Measurements from ENCODE around the gene MRAP.
"Not testable (repeated sequence)": the region's sequence is repeated elsewhere in the genome, so short reads cannot be mapped to it uniquely, and the experiment has no call there.

MRAP gene

GRCh38 chr21:32298658-32299081 lies at the start of gene MRAP:
MRAP (plus strand) TSS chr21:32298855; CDS start chr21:32298972, 117 bp downstream.
- DNase-seq (ENCODE audit: low read depth): no peak

DNA sequence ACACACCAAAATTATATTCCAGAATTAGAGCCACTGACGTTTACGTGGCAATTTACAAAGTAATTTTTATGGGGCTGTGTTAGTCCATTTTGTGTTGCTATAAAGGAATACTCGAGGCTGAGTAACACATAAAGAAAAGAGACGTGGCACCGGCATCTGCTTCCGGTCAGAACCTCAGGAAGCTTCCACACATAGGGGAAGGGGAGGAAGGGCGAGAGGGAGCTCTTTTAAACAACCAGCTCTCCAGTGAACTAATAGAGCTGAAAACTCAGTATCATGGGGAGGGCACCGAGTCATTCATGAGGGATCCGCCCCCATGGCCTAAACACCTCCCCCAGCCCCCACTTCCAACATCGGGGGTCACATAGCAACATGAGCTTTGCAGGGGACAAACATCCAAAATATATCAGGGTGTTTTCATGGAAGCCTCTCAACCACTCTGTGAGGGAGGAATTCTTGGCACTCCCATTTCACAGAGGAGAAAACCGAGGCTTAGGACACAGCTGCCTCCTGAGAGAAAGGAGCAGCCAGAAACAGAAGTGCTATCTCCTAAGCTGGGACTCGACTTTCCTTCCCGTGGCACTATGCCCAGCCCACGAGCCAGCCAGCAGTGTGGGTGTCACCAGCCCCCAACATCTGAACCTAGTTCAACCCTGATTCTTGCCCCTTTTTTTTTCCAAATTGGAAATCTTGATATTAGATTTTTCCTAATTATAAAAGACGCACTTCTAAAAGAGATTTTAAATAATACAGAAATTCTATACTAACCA lies 49.0 kb upstream of the MRAP start:
- no peak for DNase-seq (ENCODE audit: low read depth)

GRCh38 chr21:32252136-32252535 lies 46.5 kb upstream of the MRAP start:
- DNase-seq (ENCODE audit: low read depth): no peak

GRCh38 chr21:32253215-32253641 lies 45.4 kb upstream of the MRAP start:
- no peak for DNase-seq (ENCODE audit: low read depth)

DNA sequence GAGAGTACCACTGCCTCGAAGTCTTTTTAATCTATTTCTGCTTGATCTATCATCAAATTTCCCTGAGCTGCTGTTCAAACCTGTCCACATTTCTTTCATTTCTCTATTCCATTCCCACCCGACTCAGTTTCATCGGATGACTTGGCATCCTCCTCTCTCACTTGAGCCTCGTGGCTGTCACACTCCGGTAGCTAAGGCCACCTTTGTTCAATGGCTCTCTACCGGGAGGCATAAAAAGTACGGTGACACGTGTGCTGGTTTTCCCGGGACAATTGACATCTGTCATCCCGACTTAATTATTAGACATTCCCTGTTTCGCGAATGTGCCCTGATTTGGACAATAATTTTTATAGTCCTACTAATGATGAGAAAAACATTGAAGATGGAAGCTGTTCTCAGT lies 42.4 kb upstream of the MRAP start:
- no peak for DNase-seq (ENCODE audit: low read depth)

- peak; percentile 94 for DNase-seq (ENCODE audit: low read depth)
Observed at GRCh38 chr21:32256873-32257620, 41.6 kb upstream of the MRAP start.

DNA sequence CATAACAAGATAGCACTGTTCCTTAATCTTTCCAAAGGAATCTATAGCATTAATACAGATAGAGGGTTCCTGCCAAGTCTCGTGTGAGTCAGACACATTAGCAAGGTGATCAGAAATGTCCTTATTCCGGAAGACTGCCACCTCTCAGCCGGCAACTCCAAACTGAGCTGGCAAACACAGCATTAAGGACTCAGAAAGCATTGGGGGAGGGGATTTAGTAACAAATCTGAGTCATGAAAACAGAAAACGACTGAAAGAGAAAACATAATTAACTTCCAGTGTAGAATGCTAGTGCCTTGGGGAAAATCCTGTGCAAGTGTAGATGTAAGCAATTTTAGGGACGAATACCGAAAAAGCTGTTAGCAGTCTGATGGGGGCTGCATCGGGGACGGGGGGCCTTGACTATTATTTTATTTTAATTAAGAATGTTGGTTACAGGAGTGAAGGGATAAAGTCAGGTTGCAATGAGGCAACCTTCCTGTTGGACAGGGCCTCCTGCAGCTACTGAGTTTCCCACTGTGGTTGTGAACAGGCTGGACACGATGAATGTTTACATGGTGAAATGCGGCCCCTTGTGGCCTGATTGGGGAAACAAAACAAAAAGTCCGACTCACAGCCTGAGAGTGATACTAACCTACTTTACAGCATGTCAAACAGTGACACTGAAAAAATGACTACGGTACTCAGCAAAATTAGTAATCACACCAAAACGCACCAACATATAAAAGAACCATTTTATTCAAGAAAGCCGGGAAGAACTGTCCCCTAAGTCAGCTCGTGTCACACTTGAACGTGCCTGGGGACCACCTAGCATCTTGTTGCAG lies 40.5 kb upstream of the MRAP start:
- DNase-seq (ENCODE audit: low read depth): peak; percentile 79

DNA sequence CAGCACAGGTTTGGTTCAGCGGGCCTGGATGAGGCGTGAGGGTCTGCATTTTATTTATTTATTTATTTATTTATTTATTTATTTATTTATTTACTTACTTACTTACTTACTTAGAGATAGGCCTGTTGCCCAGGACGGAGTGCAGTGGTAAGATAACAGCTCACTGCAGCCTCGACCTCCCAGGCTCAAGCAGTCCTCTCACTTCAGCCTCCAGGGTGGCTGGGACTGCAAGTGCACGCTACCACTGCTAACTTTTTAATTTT lies 39.9 kb upstream of the MRAP start:
- DNase-seq (ENCODE audit: low read depth): not testable (repeated sequence)

DNA sequence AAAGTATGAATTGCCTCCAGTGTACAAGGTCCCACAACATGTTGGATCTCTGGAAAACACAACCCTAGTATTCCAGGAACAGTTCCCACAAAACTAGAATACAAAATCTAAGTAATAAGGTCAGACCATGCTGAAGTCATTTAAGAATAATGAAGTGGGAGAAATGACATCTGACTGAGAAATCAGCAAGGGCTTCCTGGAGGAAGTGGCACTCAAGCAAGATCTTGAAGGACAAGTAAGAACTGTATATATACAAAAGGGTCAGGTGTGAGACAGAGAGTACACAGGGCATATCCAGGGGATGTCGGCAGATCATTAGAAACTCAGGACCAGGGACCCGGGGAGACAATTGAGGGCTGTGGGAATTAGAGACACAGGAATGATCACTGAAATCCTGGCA lies 38.5 kb upstream of the MRAP start:
- DNase-seq (ENCODE audit: low read depth): no peak

DNA sequence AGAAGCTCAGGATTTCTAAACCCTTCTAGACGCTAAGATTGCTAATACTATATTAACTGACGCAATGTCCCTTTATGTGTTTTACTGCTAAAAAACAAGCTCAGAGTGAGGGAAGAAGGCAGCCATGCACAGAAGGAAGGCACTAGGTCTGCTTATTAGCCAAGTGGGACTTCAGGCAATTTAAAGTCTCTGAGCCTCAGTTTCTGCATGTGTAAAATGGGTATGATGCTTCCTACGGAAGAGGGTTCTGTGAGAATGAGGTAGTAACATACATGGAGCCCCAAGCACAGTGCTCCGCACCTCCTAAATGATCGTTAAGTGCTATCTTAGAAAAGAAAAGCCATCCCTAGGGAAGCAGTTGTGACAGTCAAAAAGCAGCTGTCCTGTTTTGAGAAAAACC lies 36.7 kb upstream of the MRAP start:
- no peak for DNase-seq (ENCODE audit: low read depth)

DNA sequence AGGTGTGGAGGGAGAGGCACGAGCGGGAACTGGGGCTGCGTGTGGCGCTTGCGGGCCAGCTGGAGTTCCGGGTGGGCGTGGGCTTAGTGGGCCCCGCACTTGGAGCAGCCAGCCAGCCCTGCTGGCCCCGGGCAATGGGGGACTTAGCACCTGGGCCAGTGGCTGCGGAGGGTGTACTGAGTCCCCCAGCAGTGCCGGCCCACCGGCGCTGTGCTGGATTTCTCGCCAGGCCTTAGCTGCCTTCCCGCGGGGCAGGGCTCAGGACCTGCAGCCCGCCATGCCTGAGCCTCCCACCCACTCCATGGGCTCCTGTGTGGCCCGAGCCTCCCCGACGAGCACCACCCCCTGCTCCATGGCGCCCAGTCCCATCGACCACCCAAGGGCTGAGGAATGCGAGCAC lies 33.3 kb upstream of the MRAP start:
- DNase-seq (ENCODE audit: low read depth): not testable (repeated sequence)

GRCh38 chr21:32270748-32271147 lies 27.9 kb upstream of the MRAP start:
- no peak for DNase-seq (ENCODE audit: low read depth)

DNA sequence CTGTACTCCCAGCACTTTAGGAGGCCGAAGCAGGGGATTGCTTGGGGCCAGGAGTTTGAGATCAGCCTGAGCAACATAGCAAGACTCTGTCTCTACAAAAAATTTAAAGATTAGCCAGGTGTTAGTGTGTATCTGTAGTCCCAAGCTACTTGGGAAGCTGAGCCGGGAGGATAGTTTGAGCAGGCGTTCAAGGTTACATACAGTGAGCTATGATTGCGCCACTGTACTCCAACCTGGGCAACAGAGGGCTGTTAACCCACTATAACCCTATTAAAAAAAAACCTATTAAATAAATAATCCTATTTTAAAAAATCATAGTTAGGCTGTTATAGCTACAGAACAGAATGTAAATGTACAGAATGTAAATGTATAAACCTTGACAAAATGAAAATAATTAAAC lies 22.0 kb upstream of the MRAP start:
- no peak for DNase-seq (ENCODE audit: low read depth)

GRCh38 chr21:32278103-32278502 lies 20.6 kb upstream of the MRAP start:
- no peak for DNase-seq (ENCODE audit: low read depth)

- DNase-seq (ENCODE audit: low read depth): peak; percentile 91
Observed at GRCh38 chr21:32278518-32279376, 19.9 kb upstream of the MRAP start, which contains the start of gene MIS18A. MIS18A (minus strand) TSS chr21:32279049; CDS start chr21:32279014, 35 bp downstream.

GRCh38 chr21:32279377-32279680 lies 19.3 kb upstream of the MRAP start:
- DNase-seq (ENCODE audit: low read depth): no peak

DNA sequence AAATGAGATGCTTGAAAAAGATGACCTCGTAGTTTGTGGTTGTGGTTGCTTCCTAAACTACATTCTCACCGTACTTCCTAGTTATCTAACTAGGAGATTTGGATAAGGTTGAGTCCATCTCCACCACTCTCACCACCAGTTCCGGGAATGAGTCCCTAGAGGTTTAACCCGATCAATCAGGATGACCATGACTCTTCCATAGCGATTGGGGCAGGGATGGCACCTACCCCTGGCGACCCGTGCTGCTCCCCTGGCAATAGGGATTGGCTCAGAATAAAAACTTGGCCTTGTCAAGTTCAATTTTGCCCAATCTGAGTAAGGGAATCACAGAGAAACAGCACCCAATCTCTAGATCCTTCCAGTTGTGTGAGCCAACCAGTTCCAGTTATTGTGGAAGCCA lies 17.1 kb upstream of the MRAP start:
- DNase-seq (ENCODE audit: low read depth): no peak

DNA sequence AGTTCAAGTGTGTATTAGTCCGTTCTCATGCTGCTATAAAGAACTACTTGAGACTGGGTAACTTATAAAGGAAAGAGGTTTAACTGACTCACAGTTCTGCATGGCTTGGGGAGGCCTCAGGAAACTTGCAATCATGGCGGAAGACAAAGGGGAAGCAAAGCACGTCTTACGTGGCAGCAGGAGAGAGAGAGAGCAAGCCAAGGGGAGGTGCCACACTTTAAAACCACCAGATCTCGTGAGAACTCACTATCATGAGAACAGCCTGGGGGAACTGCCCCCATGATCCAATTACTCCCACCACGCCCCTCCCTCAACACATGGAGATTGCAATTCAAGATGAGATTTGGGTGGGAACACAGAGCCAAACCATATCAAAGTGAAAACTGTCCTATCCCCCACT lies 15.7 kb upstream of the MRAP start:
- no peak for DNase-seq (ENCODE audit: low read depth)

GRCh38 chr21:32285476-32285875 lies 13.2 kb upstream of the MRAP start:
- DNase-seq (ENCODE audit: low read depth): no peak

DNA sequence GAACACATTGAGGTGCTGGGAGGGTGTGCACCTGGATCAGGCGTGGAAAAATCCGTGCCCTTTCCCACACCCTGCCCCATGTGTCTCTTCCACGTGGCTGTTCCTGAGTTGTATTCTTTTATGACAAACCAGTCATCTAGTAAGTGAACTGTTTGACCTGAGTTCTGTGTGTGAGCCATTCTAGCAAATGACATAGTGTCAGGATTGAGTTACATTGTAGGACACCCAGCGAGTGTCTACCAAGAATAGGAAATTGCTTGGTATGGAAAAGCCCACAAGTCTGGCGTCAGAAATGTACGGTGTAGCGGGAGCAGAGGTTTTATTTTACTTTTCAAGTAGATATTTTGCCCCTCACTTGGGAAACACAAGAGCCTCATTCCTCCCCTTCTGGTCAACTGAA lies 1.2 kb upstream of the MRAP start:
- DNase-seq (ENCODE audit: low read depth): no peak

GRCh38 chr21:32298148-32298559 lies 501 bp upstream of the MRAP start:
- peak; percentile 28 for DNase-seq (ENCODE audit: low read depth)

DNA sequence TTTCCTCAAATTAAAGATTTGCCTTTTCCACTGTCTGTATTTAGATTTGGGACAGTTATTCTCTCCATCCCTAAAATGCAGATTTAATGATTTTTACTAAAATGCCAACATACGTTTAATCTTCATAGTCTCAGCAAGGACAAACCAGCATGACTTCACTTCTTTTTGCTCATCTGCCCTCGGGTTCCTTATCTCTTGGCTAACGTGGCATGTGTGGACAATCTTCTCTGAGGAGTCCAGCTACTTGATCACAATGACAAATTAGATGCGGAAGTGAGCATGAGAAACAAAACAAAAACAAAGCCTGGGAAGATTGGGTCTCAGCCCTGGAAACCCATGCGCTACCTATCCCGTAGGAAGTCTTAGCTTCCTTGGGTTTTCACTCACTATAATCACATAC lies 1.0 kb downstream of the MRAP start:
- no peak for DNase-seq (ENCODE audit: low read depth)
